H1 (cell line): ENCODE measurements around the gene CBARP. TPM values are rescaled to one million over a fixed set of nuclear protein-coding genes. Genes with fewer than 3 reads are reported as not detected.

ENCODE experiments used
- CTCF ChIA-PET: fragments of 300-600 bp; sonication (Branson Sonifier 250); formaldehyde crosslinking; loops from one replicate; lab custom pipeline; 2021; ENCODE audit not compliant: partially characterized antibody; lab: Charles Lee
- POLR2A ChIA-PET: fragments of 300-600 bp; sonication (Branson Sonifier 250); formaldehyde crosslinking; loops from one replicate; lab custom pipeline; 2021; ENCODE audit warnings: inconsistent platforms; ENCODE audit not compliant: partially characterized antibody; lab: Charles Lee
- DNase-seq, 2 experiments: peaks; one replicate each; pipeline versions ENCODE4 v3.0.0 to v3.0.0-alpha.2; 2010 to 2022; ENCODE audit warnings: low spot score in 2 of 2, low read depth in 1 of 2, mixed read lengths in 1 of 2
- FAIRE-seq: peaks from 2 replicates; lab custom pipeline; 2011; peaks lifted over from hg19 to GRCh38; lab: Jason Lieb, UNC
- H2AFZ ChIP-seq: 2 replicates; pipeline ENCODE4 v1.8.1; 2012; ENCODE audit warnings: low read length, inconsistent platforms
- H2AK5ac ChIP-seq: 2 replicates; pipeline ENCODE4 v1.6.1; 2013; ENCODE audit warnings: low read depth, low read length
- H2BK120ac ChIP-seq: replicated peaks from 2 replicates; pipeline ENCODE3; 2013; ENCODE audit warnings: low read depth, low read length, inconsistent platforms
- H2BK12ac ChIP-seq: 2 replicates; pipeline ENCODE4 v1.6.1; 2013; ENCODE audit warnings: low read depth, low read length
- H2BK15ac ChIP-seq: 2 replicates; pipeline ENCODE4 v1.6.1; 2013; ENCODE audit warnings: low read length
- H2BK20ac ChIP-seq: 2 replicates; pipeline ENCODE4 v1.6.1; 2013; ENCODE audit warnings: low read length
- H2BK5ac ChIP-seq: 2 replicates; pipeline ENCODE4 v1.6.1; 2013; ENCODE audit warnings: low read depth, low read length
- H3K14ac ChIP-seq: 2 replicates; pipeline ENCODE4 v1.6.1; 2013; ENCODE audit warnings: inconsistent platforms; ENCODE audit not compliant: insufficient read length
- H3K18ac ChIP-seq: 2 replicates; pipeline ENCODE4 v1.6.1; 2013; ENCODE audit warnings: low read length; ENCODE audit errors: extremely low read depth
- H3K23ac ChIP-seq: 2 replicates; pipeline ENCODE4 v1.6.1; 2013; ENCODE audit warnings: inconsistent platforms; ENCODE audit not compliant: insufficient read length
- H3K23me2 ChIP-seq: 2 replicates; pipeline ENCODE4 v1.6.1; 2013; ENCODE audit warnings: low read depth, low read length
- H3K27ac ChIP-seq: 2 replicates; pipeline ENCODE4 v1.6.1; 2011; ENCODE audit warnings: low read depth, low read length, inconsistent platforms
- H3K27me3 ChIP-seq, 4 experiments: replicated peaks in 1 of 4; 1 replicate in 1 of 4; 2 replicates in 3 of 4; pipeline versions ENCODE4 v1.6.1 to v1.8.1; 2011 to 2013; ENCODE audit warnings: low read length in 3 of 4, mild to moderate bottlenecking in 3 of 4, inconsistent platforms in 2 of 4, mixed read lengths in 2 of 4, moderate library complexity in 1 of 4; ENCODE audit not compliant: control insufficient read depth in 3 of 4, insufficient read depth in 3 of 4; ENCODE audit errors: extremely low read depth in 1 of 4
- H3K36me3 ChIP-seq, 4 experiments: 2 replicates each; pipeline versions ENCODE4 v1.6.1 to v1.8.1; 2011 to 2013; ENCODE audit warnings: mild to moderate bottlenecking in 4 of 4, low read length in 3 of 4, moderate library complexity in 2 of 4, control low read depth in 1 of 4, inconsistent platforms in 1 of 4; ENCODE audit not compliant: insufficient read depth in 4 of 4, control insufficient read depth in 2 of 4
- H3K4ac ChIP-seq: replicated peaks from 2 replicates; pipeline ENCODE3; 2013; ENCODE audit warnings: low read length, low read depth, mixed read lengths, inconsistent platforms; ENCODE audit not compliant: insufficient read length
- H3K4me1 ChIP-seq, 4 experiments: replicated peaks in 1 of 4; 1 replicate in 1 of 4; 2 replicates in 3 of 4; pipeline versions ENCODE4 v1.6.1 to v1.8.1; 2011 to 2013; ENCODE audit warnings: low read length in 3 of 4, inconsistent platforms in 2 of 4, mixed read lengths in 1 of 4; ENCODE audit not compliant: insufficient read depth in 4 of 4, control insufficient read depth in 3 of 4
- H3K4me2 ChIP-seq, 2 experiments: 2 replicates each; pipeline versions ENCODE4 v1.6.1 to v1.8.1; 2011 to 2013; ENCODE audit warnings: low read depth in 2 of 2, low read length in 2 of 2, control low read depth in 1 of 2, inconsistent platforms in 1 of 2, mild to moderate bottlenecking in 1 of 2; ENCODE audit not compliant: insufficient read depth in 1 of 2
- H3K4me3 ChIP-seq, 4 experiments: fragments of 200-600, 300-600 bp in 1 of 4; sonication (generic), shearing (Covaris generic), sonication (Bioruptor Twin) in 1 of 4; 2 replicates each; pipeline versions ENCODE4 v1.5.1 to v1.8.1; 2011 to 2016; ENCODE audit warnings: low read length in 4 of 4, low read depth in 3 of 4, control low read depth in 2 of 4, inconsistent platforms in 2 of 4, mild to moderate bottlenecking in 2 of 4, mixed read lengths in 1 of 4, moderate library complexity in 1 of 4; ENCODE audit not compliant: insufficient read depth in 2 of 4; ENCODE audit errors: extremely low read depth in 1 of 4
- H3K56ac ChIP-seq: replicated peaks from 2 replicates; pipeline ENCODE3; 2013; ENCODE audit warnings: low read depth, mild to moderate bottlenecking, mixed read lengths, low read length, inconsistent platforms; ENCODE audit not compliant: insufficient read length
- H3K79me1 ChIP-seq: 2 replicates; pipeline ENCODE4 v1.6.1; 2013; ENCODE audit warnings: low read depth, low read length, control low read depth
- H3K79me2 ChIP-seq, 2 experiments: 2 replicates each; pipeline versions ENCODE4 v1.6.1 to v1.8.1; 2012 to 2013; ENCODE audit warnings: low read length in 2 of 2, mild to moderate bottlenecking in 2 of 2, inconsistent platforms in 1 of 2; ENCODE audit not compliant: insufficient read depth in 2 of 2, control insufficient read depth in 1 of 2
- H3K9ac ChIP-seq, 4 experiments: replicated peaks in 1 of 4; 1 replicate in 1 of 4; 2 replicates in 3 of 4; pipeline versions ENCODE4 v1.6.1 to v1.8.1; 2011 to 2013; ENCODE audit warnings: low read depth in 3 of 4, low read length in 3 of 4, control low read depth in 2 of 4, mild to moderate bottlenecking in 2 of 4, moderate library complexity in 2 of 4, inconsistent platforms in 1 of 4; ENCODE audit errors: extremely low read depth in 1 of 4
- H3K9me3 ChIP-seq, 2 experiments: 2 replicates each; pipeline versions ENCODE4 v1.6.1 to v1.8.1; 2012 to 2013; ENCODE audit warnings: mild to moderate bottlenecking in 2 of 2, moderate library complexity in 2 of 2, control low read depth in 1 of 2, inconsistent platforms in 1 of 2, low read depth in 1 of 2, low read length in 1 of 2, mixed read lengths in 1 of 2; ENCODE audit not compliant: insufficient read depth in 2 of 2
- H4K20me1 ChIP-seq, 2 experiments: replicated peaks in 1 of 2; 2 replicates each; pipeline versions ENCODE3 to v1.8.1; 2011 to 2013; ENCODE audit warnings: inconsistent platforms in 2 of 2, low read length in 2 of 2, mild to moderate bottlenecking in 1 of 2; ENCODE audit not compliant: insufficient read depth in 2 of 2, control insufficient read depth in 1 of 2
- H4K5ac ChIP-seq: 2 replicates; pipeline ENCODE4 v1.6.1; 2013; ENCODE audit warnings: low read length, low read depth, mixed read lengths, inconsistent platforms; ENCODE audit not compliant: insufficient read length
- H4K8ac ChIP-seq: 2 replicates; pipeline ENCODE4 v1.8.0; 2013; ENCODE audit warnings: mild to moderate bottlenecking, moderate library complexity, low read length, inconsistent platforms; ENCODE audit not compliant: insufficient read depth; ENCODE audit errors: extremely low read depth
- H4K91ac ChIP-seq: replicated peaks from 2 replicates; pipeline ENCODE3; 2013; ENCODE audit warnings: low read length, mixed read lengths, inconsistent platforms; ENCODE audit not compliant: insufficient read length
- CHD1 ChIP-seq: IDR thresholded peaks from 2 replicates; pipeline ENCODE4 v1.6.1; 2012; ENCODE audit warnings: low read depth, low read length, improper control_type of control experiment
- JUND ChIP-seq: IDR thresholded peaks from 2 replicates; pipeline ENCODE4 v1.6.1; 2011; ENCODE audit warnings: mild to moderate bottlenecking, improper control_type of control experiment, low read length
- KDM4A ChIP-seq: IDR thresholded peaks from one replicate; pipeline ENCODE4 v1.7.1; 2012; ENCODE audit warnings: low read depth, mild to moderate bottlenecking, moderate library complexity, low read length, inconsistent platforms; ENCODE audit not compliant: severe bottlenecking
- MAFK ChIP-seq: IDR thresholded peaks from 2 replicates; pipeline ENCODE4 v1.6.1; 2012; ENCODE audit warnings: low read depth, mild to moderate bottlenecking, improper control_type of control experiment, low read length
- MAX ChIP-seq: IDR thresholded peaks from 2 replicates; pipeline ENCODE4 v1.6.1; 2012; ENCODE audit warnings: inconsistent platforms
- NRF1 ChIP-seq: IDR thresholded peaks from 2 replicates; pipeline ENCODE4 v1.6.1; 2011; ENCODE audit warnings: mild to moderate bottlenecking, low read depth, low read length, improper control_type of control experiment
- SIN3A ChIP-seq, 2 experiments: IDR thresholded peaks in 1 of 2; conservative IDR thresholded peaks in 1 of 2; 2 replicates each; pipeline ENCODE4 v1.6.1; 2011 to 2012; ENCODE audit warnings: low read length in 2 of 2, improper control_type of control experiment in 1 of 2, low read depth in 1 of 2, mild to moderate bottlenecking in 1 of 2
- SRF ChIP-seq: IDR thresholded peaks from 2 replicates; pipeline ENCODE4 v1.6.1; 2011; ENCODE audit warnings: mild to moderate bottlenecking, low read depth, low read length, moderate library complexity
- TCF12 ChIP-seq: IDR thresholded peaks from 2 replicates; pipeline ENCODE4 v1.6.1; 2011; ENCODE audit warnings: low read depth, mild to moderate bottlenecking, low read length
- WGBS, 2 experiments: shearing (Covaris generic) in 1 of 2; methylation state at CpG; one replicate each; pipeline versions ENCODE4 v1.1.6 to v1.1.7; 2013 to 2015; ENCODE audit warnings: low lambda C conversion rate in 2 of 2, mixed read lengths in 2 of 2, inconsistent platforms in 1 of 2, low coverage in 1 of 2, missing lambda C conversion rate in 1 of 2; ENCODE audit not compliant: insufficient replicate concordance in 2 of 2, insufficient coverage in 1 of 2, insufficient read length in 1 of 2; ENCODE audit errors: extremely low coverage in 1 of 2, missing lambda C conversion rate in 1 of 2; 5-methylcytosine and 5-hydroxymethylcytosine counted together
- polyA plus RNA-seq, 7 experiments: library from polyadenylated mRNA; depleted of rRNA in 3 of 7; stranded (reverse) in 5 of 7; unstranded in 2 of 7; fragments of >200 nt in 5 of 7; fragments of 200-250 nt in 2 of 7; gene quantifications; 1 replicate in 5 of 7; 2 replicates in 1 of 7; 4 replicates in 1 of 7; pipeline versions ENCODE4 v1.2.1 to v1.2.3, GENCODE V29; 2011 to 2013; ENCODE audit warnings: missing spikeins in 2 of 7, mixed read lengths in 2 of 7
- total RNA-seq: library from RNA; stranded (reverse); fragmentation: NEBNext Ultra II Directional; extraction: Animal tissue kit (Norgen Biotek cat#: 25700); gene quantifications from 2 replicates; pipeline ENCODE4 v1.2.1, GENCODE V29; 2021
- TF ChIP-seq, protein P1 (sequence below): IDR thresholded peaks from 2 replicates; pipeline ENCODE4 v1.6.1; 2012; ENCODE audit warnings: low read length, inconsistent platforms

Gene CBARP
- total and polyA plus RNA-seq, 2 of the 8 experiments (the other 6 are each of a cell fraction or from before 2014, with no cell fraction given), result 4.9 to 14.7 TPM

DNA sequence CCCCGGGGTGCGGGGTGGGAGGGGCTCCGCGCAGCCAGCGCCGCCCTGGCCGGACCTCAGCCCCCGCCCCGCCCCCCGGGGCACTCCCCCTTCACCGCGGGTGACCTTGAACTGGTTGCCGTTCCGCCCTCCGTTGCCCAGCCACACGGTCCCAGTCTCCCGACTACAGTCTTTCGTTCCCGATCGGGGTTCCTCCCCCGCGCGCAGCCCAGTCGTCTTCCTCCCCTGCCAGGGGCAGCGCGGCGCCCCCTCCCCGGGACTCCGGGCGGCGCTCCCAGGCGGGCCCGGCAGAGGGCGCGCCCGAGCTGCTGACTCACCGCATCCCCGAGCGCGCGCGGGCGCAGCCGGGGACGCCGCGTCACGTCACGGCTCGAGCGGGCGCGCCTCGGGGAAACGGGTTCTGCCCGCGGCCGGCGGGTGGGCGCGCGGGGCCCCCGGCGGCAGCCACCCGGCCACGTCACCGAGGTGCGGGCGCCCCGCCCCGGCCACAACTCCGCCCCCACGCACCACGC is 11.0 kb upstream of the CBARP start:
- H3K27ac ChIP-seq, result peak overlapping the region; percentile 94
- peaks cover 9 to 34% of the 10 kb centered on the region in 2 experiments for H3K79me2 ChIP-seq
- no peak overlapping the region; the same call in 1 of the 2 replicates for H3K18ac ChIP-seq
- no peak overlapping the region for H3K4ac ChIP-seq
- DNase-seq (peak in 1 of 2 experiments; percentile 95), FAIRE-seq (no peak)
- peak overlapping the region; percentile 98; the same call in 1 of the 2 replicates for H4K8ac ChIP-seq
- H3K36me3 ChIP-seq, result peaks cover 4 to 29% (median 17%) of the 10 kb centered on the region in 4 experiments; a peak in 5 of 8 replicates
- 0% methylated on average over 21 of the region's 74 CpGs; no CpG with 5 or more reads in 1 of the 2 experiments for WGBS, 2 experiments
- H2BK12ac ChIP-seq, result no peak overlapping the region
- H2BK5ac ChIP-seq, result peak overlapping the region; percentile 93
- CTCF ChIA-PET, result no interaction called here
- peaks cover 2% of the 10 kb centered on the region; the same call in 1 of the 2 replicates for H3K23me2 ChIP-seq
- no peak overlapping the region for H2AK5ac ChIP-seq
- H4K5ac ChIP-seq, result peak overlapping the region; percentile 80
- peak overlapping the region; percentile 90 for H3K14ac ChIP-seq
- peak overlapping the region; percentile 81 for H4K91ac ChIP-seq
- H3K9ac ChIP-seq, result peak overlapping the region; percentile 35 to 89 (median 82); a peak in 6 of 7 replicates
- H3K23ac ChIP-seq, result no peak overlapping the region
- no peak overlapping the region for H2BK15ac ChIP-seq
- H3K4me3 ChIP-seq, result peak overlapping the region; percentile 63 to 95 (median 68)
- H3K27me3 ChIP-seq, result no peaks in the 10 kb centered on the region
- H2AFZ ChIP-seq, result no peak overlapping the region
- no peaks in the 10 kb centered on the region for H3K9me3 ChIP-seq
- H3K56ac ChIP-seq, result peak overlapping the region; percentile 86
- H4K20me1 ChIP-seq, result peaks cover 7 to 12% of the 10 kb centered on the region in 2 experiments
- peaks cover 0 to 29% (median 13%) of the 10 kb centered on the region in 4 experiments; a peak in 6 of 7 replicates for H3K4me1 ChIP-seq
- POLR2A ChIA-PET, result interaction anchor here (0.7 to 14.3 kb wide), 7 partner anchors 11 to 222 kb away, joined by 3 to 456 read pairs (median 4); partner anchors contain the start of genes CBARP, CIRBP, CNN2 and FAM174C
- H3K4me2 ChIP-seq, result peak overlapping the region; percentile 42 to 79
- 0 out of 2 replicates have a peak, but pooled peaks cover 4% of the 10 kb centered on the region for H3K79me1 ChIP-seq
- H2BK120ac ChIP-seq, result no peak overlapping the region
- no peak overlapping the region for H2BK20ac ChIP-seq
- TF ChIP-seq MAX (no peak), TCF12 (0 out of 2 replicates have a peak, but pooled peaks have one; percentile 7), SRF (no peak), MAFK (peak; percentile 64; the same call in 1 of the 2 replicates), NRF1 (no peak), KDM4A (peak; percentile 6), SIN3A (conservative IDR thresholded peaks at IDR 0.05 in 1 of 2, IDR thresholded peaks at IDR 0.05 in 1 of 2; ENCODE audit: low read depth in 1 of 2, low read length in 2 of 2) (no peak; a peak in 1 of 4 replicates), CHD1 (no peak), JUND (peak; percentile 81)
- TF ChIP-seq, protein P1, sequence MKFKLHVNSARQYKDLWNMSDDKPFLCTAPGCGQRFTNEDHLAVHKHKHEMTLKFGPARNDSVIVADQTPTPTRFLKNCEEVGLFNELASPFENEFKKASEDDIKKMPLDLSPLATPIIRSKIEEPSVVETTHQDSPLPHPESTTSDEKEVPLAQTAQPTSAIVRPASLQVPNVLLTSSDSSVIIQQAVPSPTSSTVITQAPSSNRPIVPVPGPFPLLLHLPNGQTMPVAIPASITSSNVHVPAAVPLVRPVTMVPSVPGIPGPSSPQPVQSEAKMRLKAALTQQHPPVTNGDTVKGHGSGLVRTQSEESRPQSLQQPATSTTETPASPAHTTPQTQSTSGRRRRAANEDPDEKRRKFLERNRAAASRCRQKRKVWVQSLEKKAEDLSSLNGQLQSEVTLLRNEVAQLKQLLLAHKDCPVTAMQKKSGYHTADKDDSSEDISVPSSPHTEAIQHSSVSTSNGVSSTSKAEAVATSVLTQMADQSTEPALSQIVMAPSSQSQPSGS, result no peak
